Measurements from ENCODE around the gene ZC3H13.

GRCh38 chr13:45950386-45951000, 102.1 kb downstream of the ZC3H13 start:
- TF ChIP-seq CTCF (IDR thresholded peaks at IDR 0.05) (no peak), POLR2A (IDR thresholded peaks at IDR 0.05) (no peak), EP300 (IDR thresholded peaks at IDR 0.05) (no peak)

All from gastroesophageal sphincter (tissue), 3 donors.